Activated CD8-positive, alpha-beta T cell treated with anti-CD3 and anti-CD28 coated beads for 36 hours (primary cell): Measurements from ENCODE around the gene RNPC3. TPM values are rescaled to one million over a fixed set of nuclear protein-coding genes. Genes with fewer than 3 reads are reported as not detected.

Experiments used
- ATAC-seq: fragments of 200-7000 bp; cut with Tn5 transposase; one replicate; pipeline ENCODE4 v1.10.0; 2021; ENCODE audit warnings: mild to moderate bottlenecking, moderate library complexity
- CTCF ChIA-PET: fragments of 350-600 bp; sonication (Branson Sonifier 250); formaldehyde crosslinking; loops from one replicate; lab custom pipeline; 2021; ENCODE audit warnings: antibody characterized with exemption; lab: Charles Lee
- POLR2A ChIA-PET: fragments of 350-600 bp; sonication (Branson Sonifier 250); formaldehyde crosslinking; loops from one replicate; lab custom pipeline; 2021; ENCODE audit warnings: antibody characterized with exemption; lab: Charles Lee
- DNase-seq: peaks from one replicate; pipeline ENCODE4 v3.0.0-alpha.2; 2020
- H3K27ac Mint-ChIP-seq: one replicate; pipeline ENCODE4 v1.8.0; 2021; ENCODE audit warnings: mild to moderate bottlenecking, mixed read lengths
- H3K27me3 Mint-ChIP-seq: one replicate; pipeline ENCODE4 v1.8.0; 2021; ENCODE audit warnings: mixed read lengths
- H3K36me3 Mint-ChIP-seq: one replicate; pipeline ENCODE4 v1.8.0; 2021; ENCODE audit warnings: low read depth, mixed read lengths
- H3K4me1 Mint-ChIP-seq: one replicate; pipeline ENCODE4 v1.8.0; 2021; ENCODE audit warnings: low read depth, mixed read lengths
- H3K4me3 Mint-ChIP-seq: one replicate; pipeline ENCODE4 v1.8.0; 2021; ENCODE audit warnings: mild to moderate bottlenecking, moderate library complexity, mixed read lengths
- H3K9me3 Mint-ChIP-seq: one replicate; pipeline ENCODE4 v1.8.0; 2021; ENCODE audit warnings: mixed read lengths
- CTCF ChIP-seq: fragments of 200-600 bp; IDR thresholded peaks from one replicate; pipeline ENCODE4 v1.8.0; 2022; ENCODE audit warnings: antibody characterized with exemption, mild to moderate bottlenecking
- intact Hi-C: fragments of 100-400 bp; cut with micrococcal nuclease; formaldehyde crosslinking; loops from one replicate; pipeline ENCODE4 v1.10.0; 2022
- total RNA-seq, 2 experiments: library from RNA; stranded (reverse); gene quantifications; one replicate each; pipeline ENCODE4 v1.2.3, GENCODE V29; 2021

The RNPC3 gene
- total RNA-seq, 2 experiments from 2014 or later = 22.8 to 23.2 TPM

- Mint-ChIP-seq H3K27ac (no peak overlapping the region), H3K4me1 (peaks cover 33% of the 10 kb centered on the region), H3K36me3 (peaks cover 11% of the 10 kb centered on the region), H3K4me3 (no peak overlapping the region), H3K27me3 (no peaks in the 10 kb centered on the region), H3K9me3 (no peaks in the 10 kb centered on the region)
- TF ChIP-seq CTCF = no peak
- intact Hi-C loops = no loop called here
- no peak for ATAC-seq
- ChIA-PET CTCF (no interaction called here), POLR2A (no interaction called here)
- DNase-seq = no peak
These were observed 2.2 kb upstream of the RNPC3 start for GRCh38 chr1:103523346-103523745.

- H3K4me3 Mint-ChIP-seq = peak overlapping the region; percentile 83
- peak overlapping the region; percentile 83 for H3K27ac Mint-ChIP-seq
- no peak for TF ChIP-seq CTCF
- H3K4me1 Mint-ChIP-seq = peaks cover 46% of the 10 kb centered on the region
- POLR2A ChIA-PET = no interaction called here
- ATAC-seq = peak; percentile 19
- H3K9me3 Mint-ChIP-seq = no peaks in the 10 kb centered on the region
- no peaks in the 10 kb centered on the region for H3K27me3 Mint-ChIP-seq
- H3K36me3 Mint-ChIP-seq = peaks cover 25% of the 10 kb centered on the region
- CTCF ChIA-PET = interaction anchor here (1.6 to 4.1 kb wide), 2 partner anchors 8 to 11 kb away, joined by 6 to 23 read pairs; no protein-coding TSS in a partner anchor
- intact Hi-C loops = no loop called here
- DNase-seq = peak; percentile 3
These were observed 339 bp upstream of the RNPC3 start for GRCh38 chr1:103525114-103525606.

GRCh38 chr1:103527331-103527730 lies 1.8 kb downstream of the RNPC3 start:
- H3K9me3 Mint-ChIP-seq = no peaks in the 10 kb centered on the region
- ChIA-PET POLR2A (no interaction called here), CTCF (interaction anchor here (4.1 kb wide), 1 partner anchor 13 kb away, joined by 23 read pairs; no protein-coding TSS in a partner anchor)
- TF ChIP-seq CTCF = no peak
- DNase-seq (no peak), ATAC-seq (no peak)
- intact Hi-C loops = no loop called here
- H3K4me1 Mint-ChIP-seq = peaks cover 66% of the 10 kb centered on the region
- peaks cover 46% of the 10 kb centered on the region for H3K36me3 Mint-ChIP-seq
- H3K4me3 Mint-ChIP-seq = peak overlapping the region; percentile 96
- peak overlapping the region; percentile 78 for H3K27ac Mint-ChIP-seq
- H3K27me3 Mint-ChIP-seq = no peaks in the 10 kb centered on the region

- CTCF ChIA-PET = no interaction called here
- POLR2A ChIA-PET = no interaction called here
- ATAC-seq = peak; percentile 47
- Mint-ChIP-seq H3K27me3 (no peaks in the 10 kb centered on the region), H3K4me1 (peaks cover 68% of the 10 kb centered on the region), H3K36me3 (peaks cover 62% of the 10 kb centered on the region), H3K27ac (no peak overlapping the region), H3K9me3 (no peaks in the 10 kb centered on the region), H3K4me3 (no peak overlapping the region)
- no peak for TF ChIP-seq CTCF
- DNase-seq = peak; percentile 68
- intact Hi-C loops = no loop called here
These were observed 4.2 kb downstream of the RNPC3 start for GRCh38 chr1:103529746-103530145.

GRCh38 chr1:103538226-103538625 lies 12.7 kb downstream of the RNPC3 start:
- peaks cover 43% of the 10 kb centered on the region for H3K36me3 Mint-ChIP-seq
- CTCF ChIA-PET = no interaction called here
- H3K9me3 Mint-ChIP-seq = no peaks in the 10 kb centered on the region
- ATAC-seq (no peak), DNase-seq (no peak)
- POLR2A ChIA-PET = no interaction called here
- intact Hi-C loops = no loop called here
- no peak for TF ChIP-seq CTCF
- H3K4me3 Mint-ChIP-seq = no peak overlapping the region
- H3K27me3 Mint-ChIP-seq = no peaks in the 10 kb centered on the region
- no peak overlapping the region for H3K27ac Mint-ChIP-seq
- peaks cover 7% of the 10 kb centered on the region for H3K4me1 Mint-ChIP-seq
